Head of caudate nucleus (tissue), 42 donors: ENCODE results near the gene KLK15.
"Not testable (repeated sequence)": the region's sequence is repeated elsewhere in the genome, so short reads cannot be mapped to it uniquely, and the experiment has no call there.

Experiments used
- DNase-seq, 42 donors: peaks; one replicate each; pipeline versions ENCODE4 v3.0.0 to v3.0.0-alpha.2; 2020 to 2021; ENCODE audit warnings: mixed read lengths in 7 of 42
- intact Hi-C: fragments of 100-400 bp; cut with DNase I; formaldehyde crosslinking; loops from one replicate; pipeline ENCODE4 v1.15.0; 2022

The KLK15 gene

DNA sequence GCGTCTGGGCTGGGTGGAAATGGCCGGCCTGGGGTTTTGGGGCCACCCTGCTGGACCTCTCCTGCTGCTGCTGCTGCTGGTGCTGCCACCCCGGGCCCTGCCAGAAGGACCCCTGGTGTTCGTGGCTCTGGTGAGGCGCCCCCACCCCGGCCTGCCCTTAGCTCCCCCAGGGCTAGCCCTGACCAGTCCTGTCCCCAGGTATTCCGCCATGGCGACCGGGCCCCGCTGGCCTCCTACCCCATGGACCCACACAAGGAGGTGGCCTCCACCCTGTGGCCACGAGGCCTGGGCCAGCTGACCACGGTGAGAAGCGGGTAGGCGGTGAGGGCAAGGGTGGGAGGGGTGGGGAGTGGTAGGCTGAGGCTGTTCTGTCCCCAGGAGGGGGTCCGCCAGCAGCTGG, 43.0 kb downstream of the KLK15 start, which contains the start of gene ACP4:
Gene ACP4 (plus strand): TSS at position 20 of the 400 bp plus-strand sequence. CDS start 0 bp downstream, at position 20.
- intact Hi-C loops: no loop called here

DNA sequence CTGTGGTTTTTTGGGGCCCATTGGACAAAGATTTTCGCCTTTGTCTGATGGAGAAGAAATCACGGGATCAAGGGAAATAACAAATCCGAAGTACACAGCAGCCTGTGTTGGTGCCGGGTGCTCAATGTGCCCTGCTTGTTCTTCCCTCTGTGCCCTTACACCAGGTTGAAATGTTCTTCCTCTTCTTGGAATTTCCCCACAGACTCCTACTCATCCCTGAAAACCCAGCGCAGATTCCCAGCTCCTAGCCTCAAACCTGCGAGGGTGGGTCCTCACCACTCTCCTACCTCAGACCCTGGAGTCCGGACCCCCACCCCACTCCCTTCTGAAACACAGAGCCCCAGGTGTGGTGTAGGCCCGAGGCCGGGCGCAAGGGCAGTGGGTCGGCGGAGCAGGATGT, 48.0 kb downstream of the KLK15 start:
- no peak for DNase-seq
- intact Hi-C loops: loop anchor here (5.0 kb wide), 1 partner anchor 178 kb away; no protein-coding TSS in a partner anchor

More for the DNA sequence above, 43.0 kb downstream of the KLK15 start, which contains the start of gene ACP4:
- no peak for DNase-seq

DNA sequence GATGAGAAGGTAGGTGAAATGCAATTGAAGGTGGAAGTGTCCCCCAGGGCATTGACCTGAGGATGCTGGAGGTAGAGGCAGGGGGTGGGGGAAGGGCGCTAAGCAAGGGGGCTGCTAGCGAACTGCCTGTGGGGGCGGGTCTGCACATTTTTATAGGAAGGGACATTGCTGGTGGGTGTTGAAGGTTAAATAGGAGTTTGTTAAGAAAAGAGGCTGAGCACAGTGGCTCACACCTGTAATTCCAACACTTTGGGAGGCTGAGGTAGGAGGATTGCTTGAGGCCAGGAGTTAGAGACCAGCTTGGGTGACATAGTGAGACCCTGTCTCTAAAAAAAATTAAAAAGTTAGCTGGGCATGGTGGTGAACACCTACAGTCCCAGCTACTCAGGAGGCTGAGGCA, 48.7 kb downstream of the KLK15 start:
- intact Hi-C loops: loop anchor here (5.0 kb wide), 4 partner anchors 62 to 417 kb away; partner anchors contain the start of genes CLEC11A and NAPSA

GRCh38 chr19:50783848-50784152, 49.6 kb downstream of the KLK15 start:
- intact Hi-C loops: loop anchor here (5.0 kb wide), 3 partner anchors 61 to 416 kb away; partner anchors contain the start of genes CLEC11A and NAPSA
- DNase-seq: not testable (repeated sequence)

More for the DNA sequence above, 48.7 kb downstream of the KLK15 start:
- DNase-seq: no peak

- no peak for DNase-seq
- intact Hi-C loops: loop anchor here (5.0 kb wide), 3 partner anchors 59 to 414 kb away; partner anchors contain the start of genes CLEC11A and NAPSA
Observed at GRCh38 chr19:50780753-50781435, 52.5 kb downstream of the KLK15 start.

DNA sequence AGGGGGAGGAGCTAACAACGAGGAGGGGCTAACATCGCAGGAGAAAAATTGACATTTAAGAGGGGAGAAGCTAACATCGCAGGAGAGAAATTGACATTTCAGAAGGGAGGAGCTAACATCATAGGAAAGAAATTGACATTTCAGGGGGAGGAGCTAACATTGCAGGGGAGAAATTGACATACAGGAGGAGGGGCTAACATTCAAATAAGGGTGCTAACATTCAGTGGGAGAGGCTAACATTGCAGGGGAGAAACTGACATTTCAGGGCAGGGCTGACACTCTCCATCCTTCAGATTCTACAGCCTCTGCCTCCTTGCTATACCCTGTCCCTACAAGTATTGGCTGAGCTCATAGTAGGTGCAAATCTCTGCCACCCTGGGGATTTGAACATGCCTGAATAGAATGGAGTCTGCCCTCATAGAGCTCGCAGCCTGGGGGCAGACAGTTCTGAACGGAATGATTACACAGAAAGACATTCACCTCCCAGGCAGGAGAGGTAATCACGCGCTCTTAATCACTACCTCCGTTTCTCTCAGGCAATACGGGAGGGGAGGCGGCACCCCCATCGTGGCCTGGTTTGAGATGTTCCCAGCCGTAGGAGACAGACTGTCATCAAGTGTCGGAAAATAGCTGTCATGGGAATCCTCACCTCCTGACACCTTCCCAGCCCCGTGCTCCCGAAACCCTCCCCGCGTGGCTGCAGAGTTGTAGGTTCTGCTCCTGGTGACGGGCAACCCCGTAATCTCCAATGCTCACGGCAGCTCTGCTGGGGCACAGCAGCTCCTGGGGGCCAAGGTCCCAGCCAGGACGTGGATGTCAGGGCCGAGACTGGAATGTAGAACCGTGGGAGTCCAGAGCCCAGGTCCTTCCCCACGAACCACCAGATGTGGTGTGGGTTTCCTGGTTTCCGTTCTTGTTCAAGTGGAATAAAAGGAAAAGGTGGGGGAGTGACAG, 53.6 kb downstream of the KLK15 start:
- intact Hi-C loops: loop anchor here (5.0 kb wide), 3 partner anchors 57 to 412 kb away; partner anchors contain the start of genes CLEC11A and NAPSA
- DNase-seq: peak; percentile 39 to 94 (median 78)

- no peak for DNase-seq
- intact Hi-C loops: no loop called here
Observed at GRCh38 chr19:50778906-50779430, 54.4 kb downstream of the KLK15 start.

DNA sequence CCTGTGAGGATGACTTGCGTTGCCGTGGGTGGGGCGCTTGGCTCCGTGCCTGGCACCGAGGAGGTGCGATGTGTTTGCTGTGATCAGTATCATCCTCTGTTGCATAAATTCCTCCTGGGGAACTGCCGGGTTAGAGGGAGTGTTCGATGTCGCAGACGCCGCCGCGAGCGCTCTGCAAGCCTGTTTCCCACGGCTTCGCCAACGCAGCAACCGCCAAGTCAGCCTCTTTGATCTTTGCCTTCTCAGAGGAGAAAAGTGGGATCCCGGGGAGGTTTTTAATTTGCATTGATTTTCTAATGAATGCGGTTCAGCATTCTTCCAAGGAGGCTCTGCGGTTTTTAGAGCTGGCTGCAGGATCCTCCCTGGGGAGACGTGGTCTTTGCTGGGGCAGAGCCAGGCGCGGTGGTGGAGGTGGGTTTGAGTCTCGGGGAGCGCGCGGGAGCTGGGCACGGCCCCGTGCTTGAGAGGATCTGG, 55.5 kb downstream of the KLK15 start:
- intact Hi-C loops: no loop called here
- peak; percentile 41 to 93 (median 78) for DNase-seq

DNA sequence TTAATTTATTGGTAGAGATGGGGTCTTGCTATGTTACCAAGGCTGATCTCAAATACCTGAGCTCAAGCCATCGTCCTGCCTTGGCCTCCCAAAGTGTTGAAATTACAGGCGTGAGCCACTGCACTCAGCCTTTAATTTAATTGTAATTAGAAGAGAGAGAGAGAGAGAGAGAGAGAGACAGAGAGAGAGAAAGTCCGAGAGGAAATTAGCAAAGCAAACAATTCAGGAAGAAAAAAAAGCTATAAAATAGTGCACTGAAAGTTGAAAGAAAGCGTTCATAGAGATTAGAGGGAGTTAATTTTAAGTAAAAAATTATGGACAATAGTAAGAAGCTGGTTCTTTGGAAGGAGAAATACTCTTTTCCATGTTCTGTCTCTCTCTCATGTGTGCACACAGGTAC, 56.1 kb downstream of the KLK15 start:
- intact Hi-C loops: no loop called here

DNA sequence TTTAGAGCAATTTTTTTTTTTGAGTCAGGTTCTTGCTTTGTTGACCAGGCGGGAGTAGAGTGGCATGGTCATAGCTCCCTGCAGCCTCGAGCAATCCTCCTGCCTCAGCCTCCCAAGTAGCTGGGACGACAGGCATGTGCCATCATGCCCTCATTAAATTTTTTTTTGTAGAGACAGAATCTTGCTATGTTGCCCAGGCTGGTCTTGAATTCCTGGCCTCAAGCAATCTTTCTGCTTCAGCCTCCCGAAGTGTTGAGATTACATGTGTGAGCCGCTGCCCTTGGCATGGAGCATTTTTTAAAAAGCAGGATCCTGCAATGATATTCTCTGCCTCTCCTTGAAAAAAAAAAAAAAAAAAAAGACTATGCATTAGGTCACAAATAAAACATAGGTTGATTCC, 57.2 kb downstream of the KLK15 start:
- no peak for DNase-seq
- intact Hi-C loops: no loop called here

More for the DNA sequence above, 56.1 kb downstream of the KLK15 start:
- no peak for DNase-seq
